B cell (primary cell): ENCODE measurements around the gene GTF3C2. TPM values are rescaled to one million over a fixed set of nuclear protein-coding genes. Genes with fewer than 3 reads are reported as not detected.

ENCODE experiments used
- ATAC-seq: fragments of 200-7000 bp; cut with Tn5 transposase; one replicate; pipeline ENCODE4 v1.10.0; 2021; ENCODE audit warnings: low read depth, mild to moderate bottlenecking, moderate number of reproducible peaks, moderate library complexity
- CTCF ChIA-PET: fragments of 350-600 bp; sonication (Branson Sonifier 250); formaldehyde crosslinking; loops from one replicate; lab custom pipeline; 2021; ENCODE audit warnings: antibody characterized with exemption, inconsistent platforms; lab: Charles Lee
- POLR2A ChIA-PET: fragments of 350-600 bp; sonication (Branson Sonifier 250); formaldehyde crosslinking; loops from one replicate; lab custom pipeline; 2021; ENCODE audit warnings: antibody characterized with exemption; lab: Charles Lee
- DNase-seq: peaks from one replicate; pipeline ENCODE4 v3.0.0; 2013
- H2AFZ ChIP-seq: 2 replicates; pipeline ENCODE4 v1.6.1; 2012; ENCODE audit warnings: mild to moderate bottlenecking, low read depth, low read length; ENCODE audit not compliant: insufficient read depth, poor library complexity, severe bottlenecking
- H3K27ac ChIP-seq, 2 donors: 1 replicate in 1 of 2; 2 replicates in 1 of 2; pipeline ENCODE4 v1.5.1; 2012 to 2013; ENCODE audit warnings: low read length in 2 of 2, mild to moderate bottlenecking in 2 of 2, moderate library complexity in 1 of 2
- H3K27me3 ChIP-seq, 4 experiments: fragments of 200-600 bp in 1 of 4; sonication (generic) in 1 of 4; replicated peaks in 1 of 4; 1 replicate in 2 of 4; 2 replicates in 2 of 4; pipeline versions ENCODE4 v1.6.1 to v1.7.0; 2013 to 2016; ENCODE audit warnings: low read length in 3 of 4, mild to moderate bottlenecking in 2 of 4, mixed read lengths in 1 of 4, moderate library complexity in 1 of 4; ENCODE audit not compliant: insufficient read depth in 4 of 4, control insufficient read depth in 3 of 4; ENCODE audit errors: control extremely low read depth in 1 of 4
- H3K36me3 ChIP-seq, 2 experiments: replicated peaks in 1 of 2; 1 replicate in 1 of 2; 2 replicates in 1 of 2; pipeline versions ENCODE4 v1.6.1 to v1.7.1; 2013; ENCODE audit warnings: low read length in 1 of 2; ENCODE audit not compliant: insufficient read depth in 2 of 2, control insufficient read depth in 1 of 2; ENCODE audit errors: control extremely low read depth in 1 of 2, extremely low read depth in 1 of 2
- H3K4me1 ChIP-seq, 2 donors: fragments of 200-600 bp in 1 of 2; sonication (generic) in 1 of 2; 1 replicate in 1 of 2; 2 replicates in 1 of 2; pipeline versions ENCODE4 v1.5.1 to v1.6.1; 2013 to 2017; ENCODE audit warnings: low read length in 2 of 2; ENCODE audit not compliant: control insufficient read depth in 2 of 2, insufficient read depth in 2 of 2
- H3K4me2 ChIP-seq: replicated peaks from 2 replicates; pipeline ENCODE3; 2012; ENCODE audit warnings: mild to moderate bottlenecking, low read depth, low read length; ENCODE audit not compliant: poor library complexity, severe bottlenecking
- H3K4me3 ChIP-seq, 5 experiments: fragments of 200-600 bp in 1 of 5; sonication (generic) in 1 of 5; 1 replicate in 3 of 5; 2 replicates in 2 of 5; pipeline versions ENCODE4 v1.5.1 to v1.7.0; 2011 to 2016; ENCODE audit warnings: low read length in 4 of 5, mild to moderate bottlenecking in 4 of 5, low read depth in 2 of 5, control low read depth in 1 of 5, moderate library complexity in 1 of 5; ENCODE audit not compliant: insufficient read depth in 1 of 5; ENCODE audit errors: control extremely low read depth in 1 of 5, extremely low read depth in 1 of 5
- H3K79me2 ChIP-seq: fragments of 200-600 bp; sonication (generic); one replicate; pipeline ENCODE4 v1.6.0; 2016; ENCODE audit warnings: low read length; ENCODE audit not compliant: control insufficient read depth, insufficient read depth
- H3K9ac ChIP-seq: fragments of 200-600 bp; sonication (generic); 2 replicates; pipeline ENCODE4 v1.6.1; 2017; ENCODE audit warnings: mild to moderate bottlenecking, low read length, moderate library complexity
- H3K9me3 ChIP-seq, 3 donors: one replicate each; pipeline versions ENCODE4 v1.6.1 to v1.7.1; 2013; ENCODE audit warnings: low read length in 2 of 3; ENCODE audit not compliant: control insufficient read depth in 2 of 3, insufficient read depth in 1 of 3; ENCODE audit errors: control extremely low read depth in 1 of 3
- H4K20me1 ChIP-seq: 2 replicates; pipeline ENCODE4 v1.6.0; 2012; ENCODE audit warnings: mild to moderate bottlenecking, low read length; ENCODE audit not compliant: insufficient read depth, control insufficient read depth, poor library complexity, severe bottlenecking
- H3K27ac Mint-ChIP-seq: one replicate; pipeline ENCODE4 v1.8.0; 2021; ENCODE audit warnings: mixed read lengths
- H3K27me3 Mint-ChIP-seq: one replicate; pipeline ENCODE4 v1.8.0; 2021; ENCODE audit warnings: mixed read lengths
- H3K4me1 Mint-ChIP-seq: one replicate; pipeline ENCODE4 v1.8.0; 2021; ENCODE audit warnings: mixed read lengths
- H3K4me3 Mint-ChIP-seq: one replicate; pipeline ENCODE4 v1.8.0; 2021; ENCODE audit warnings: mixed read lengths
- H3K9me3 Mint-ChIP-seq: one replicate; pipeline ENCODE4 v1.8.0; 2022; ENCODE audit warnings: mixed read lengths; ENCODE audit not compliant: insufficient read depth
- CTCF ChIP-seq: fragments of 200-600 bp; IDR thresholded peaks from one replicate; pipeline ENCODE4 v1.8.0; 2022; ENCODE audit warnings: antibody characterized with exemption, mild to moderate bottlenecking
- EZH2 ChIP-seq: IDR thresholded peaks from 2 replicates; pipeline ENCODE4 v1.6.1; 2012; ENCODE audit warnings: borderline replicate concordance, low read depth, mild to moderate bottlenecking, moderate library complexity, low read length; ENCODE audit not compliant: insufficient read depth, poor library complexity, severe bottlenecking
- WGBS: methylation state at CpG from one replicate; pipeline ENCODE4 v1.1.5; 2013; ENCODE audit warnings: missing lambda C conversion rate; ENCODE audit not compliant: insufficient coverage; 5-methylcytosine and 5-hydroxymethylcytosine counted together
- intact Hi-C: fragments of 100-400 bp; cut with micrococcal nuclease; formaldehyde crosslinking; loops from one replicate; pipeline ENCODE4 v1.10.0; 2022
- polyA plus RNA-seq: library from polyadenylated mRNA; depleted of rRNA; stranded (reverse); fragments of >200 nt; gene quantifications from 2 replicates; pipeline ENCODE4 v1.2.3, GENCODE V29; 2012
- total RNA-seq, 2 donors: library from RNA; stranded (reverse); fragments of 120-200 nt in 1 of 2; gene quantifications; 1 replicate in 1 of 2; 2 replicates in 1 of 2; pipeline versions ENCODE4 v1.2.3 to v1.2.4, GENCODE V29; 2013 to 2022

Gene GTF3C2
- total and polyA plus RNA-seq, 2 donors (not counting 1 experiment from before 2014, with no cell fraction given), result 84.8 to 121 TPM

- 97% methylated on average over 16 of the region's 16 CpGs for WGBS
- Mint-ChIP-seq H3K27ac (no peak overlapping the region), H3K4me1 (peaks cover 11% of the 10 kb centered on the region), H3K9me3 (no peaks in the 10 kb centered on the region), H3K4me3 (peak overlapping the region; percentile 8), H3K27me3 (peaks cover 21% of the 10 kb centered on the region)
- Histone ChIP-seq H4K20me1 (no peaks in the 10 kb centered on the region), H3K27ac (no peak overlapping the region), H3K36me3 (peaks cover 0 to 6% of the 10 kb centered on the region in 2 experiments), H2AFZ (no peak overlapping the region), H3K9ac (no peak overlapping the region), H3K79me2 (no peaks in the 10 kb centered on the region), H3K4me1 (peaks cover 14 to 22% of the 10 kb centered on the region in 2 donors), H3K27me3 (peaks cover 0 to 29% (median 9%) of the 10 kb centered on the region in 4 experiments), H3K4me3 (no peak overlapping the region), H3K9me3 (peaks cover 0 to 7% (median 0%) of the 10 kb centered on the region in 3 donors), H3K4me2 (no peak overlapping the region)
- no peak for DNase-seq
- ChIA-PET CTCF (interaction anchor here (1.0 to 3.8 kb wide), 2 partner anchors 207 to 459 kb away, joined by 3 to 26 read pairs; no protein-coding TSS in a partner anchor), POLR2A (no interaction called here)
- no peak for TF ChIP-seq CTCF
- TF ChIP-seq EZH2, result no peak
- no peak for ATAC-seq
- intact Hi-C loops, result no loop called here
These were observed 51.0 kb downstream of the GTF3C2 start for GRCh38 chr2:27305516-27305915.

GRCh38 chr2:27304488-27305240 is 51.9 kb downstream of the GTF3C2 start:
- ChIA-PET POLR2A (no interaction called here), CTCF (interaction anchor here (0.6 to 3.8 kb wide), 7 partner anchors 10 to 459 kb away, joined by 3 to 26 read pairs (median 7); partner anchors contain the start of genes KHK and MPV17)
- WGBS, result 87% methylated on average over 7 of the region's 13 CpGs
- peaks cover 11% of the 10 kb centered on the region for H3K4me1 Mint-ChIP-seq
- no peak overlapping the region for H3K27ac Mint-ChIP-seq
- no peaks in the 10 kb centered on the region for H3K79me2 ChIP-seq
- no peak for ATAC-seq
- no peaks in the 10 kb centered on the region for H3K9me3 Mint-ChIP-seq
- H3K4me3 Mint-ChIP-seq, result no peak overlapping the region
- no peak overlapping the region for H3K27ac ChIP-seq
- H3K27me3 Mint-ChIP-seq, result peaks cover 21% of the 10 kb centered on the region
- H3K4me1 ChIP-seq, result peaks cover 14 to 22% of the 10 kb centered on the region in 2 donors
- H3K27me3 ChIP-seq, result peaks cover 0 to 31% (median 10%) of the 10 kb centered on the region in 4 experiments
- DNase-seq, result no peak
- TF ChIP-seq EZH2 (no peak), CTCF (no peak)
- peaks cover 0 to 3% of the 10 kb centered on the region in 2 experiments for H3K36me3 ChIP-seq
- no peak overlapping the region for H3K9ac ChIP-seq
- no peaks in the 10 kb centered on the region for H4K20me1 ChIP-seq
- no peak overlapping the region for H3K4me2 ChIP-seq
- no peak overlapping the region for H3K4me3 ChIP-seq
- no peak overlapping the region for H2AFZ ChIP-seq
- peaks cover 0 to 7% (median 0%) of the 10 kb centered on the region in 3 donors for H3K9me3 ChIP-seq
- intact Hi-C loops, result loop anchor here (5.0 kb wide), 1 partner anchor 42 kb away; the partner anchor contains the start of gene SLC30A3
